Inferior parietal cortex (tissue), 1 donor: ENCODE measurements around the gene GLUD1.
"Not testable (repeated sequence)": the region's sequence is repeated elsewhere in the genome, so short reads cannot be mapped to it uniquely, and the experiment has no call there.

Source experiments
- DNase-seq: peaks from one replicate; pipeline ENCODE4 v3.0.0-alpha.2; 2016; ENCODE audit errors: extremely low spot score

The GLUD1 gene

GRCh38 chr10:87045434-87045938, 49.2 kb downstream of the GLUD1 start:
- DNase-seq = no peak

- not testable (repeated sequence) for DNase-seq
Measured at GRCh38 chr10:87043579-87043978, 51.1 kb downstream of the GLUD1 start.

- no peak for DNase-seq
Measured at GRCh38 chr10:87038786-87039185, 55.9 kb downstream of the GLUD1 start.

GRCh38 chr10:87038286-87038717, 56.3 kb downstream of the GLUD1 start:
- DNase-seq = no peak

- DNase-seq = no peak
Measured at GRCh38 chr10:87036623-87037022, 58.0 kb downstream of the GLUD1 start.

- no peak for DNase-seq
Measured at GRCh38 chr10:87030912-87031635, 63.6 kb downstream of the GLUD1 start.

GRCh38 chr10:87030419-87030818, 64.2 kb downstream of the GLUD1 start:
- not testable (repeated sequence) for DNase-seq

GRCh38 chr10:87026747-87027508, 67.7 kb downstream of the GLUD1 start:
- not testable (repeated sequence) for DNase-seq

GRCh38 chr10:87025285-87025958, 69.2 kb downstream of the GLUD1 start:
- not testable (repeated sequence) for DNase-seq

- DNase-seq = not testable (repeated sequence)
Measured at GRCh38 chr10:87020056-87020455, 74.6 kb downstream of the GLUD1 start, which contains the start of gene FAM25A. FAM25A (plus strand) TSS chr10:87020294; CDS start chr10:87020325, 31 bp downstream.

GRCh38 chr10:87019504-87019903, 75.1 kb downstream of the GLUD1 start:
- DNase-seq = not testable (repeated sequence)

GRCh38 chr10:87019066-87019465, 75.6 kb downstream of the GLUD1 start:
- DNase-seq = not testable (repeated sequence)

GRCh38 chr10:87018127-87018526, 76.5 kb downstream of the GLUD1 start:
- DNase-seq = not testable (repeated sequence)

- DNase-seq = not testable (repeated sequence)
Measured at GRCh38 chr10:87014986-87015716, 79.5 kb downstream of the GLUD1 start.

GRCh38 chr10:87013528-87013927, 81.1 kb downstream of the GLUD1 start:
- DNase-seq = not testable (repeated sequence)

GRCh38 chr10:87009134-87009696, 85.4 kb downstream of the GLUD1 start:
- not testable (repeated sequence) for DNase-seq

GRCh38 chr10:87008303-87008702, 86.3 kb downstream of the GLUD1 start:
- DNase-seq = not testable (repeated sequence)

GRCh38 chr10:87007674-87008073, 87.0 kb downstream of the GLUD1 start:
- DNase-seq = not testable (repeated sequence)

- DNase-seq = not testable (repeated sequence)
Measured at GRCh38 chr10:87007124-87007523, 87.5 kb downstream of the GLUD1 start.

GRCh38 chr10:87000491-87000890, 94.2 kb downstream of the GLUD1 start:
- no peak for DNase-seq
